Left lung (tissue), 10 donors: ENCODE data around the gene NAV2. TPM values are rescaled to one million over a fixed set of nuclear protein-coding genes. Genes with fewer than 3 reads are reported as not detected.
A peak's percentile ranks its signal among the peaks of the same experiment; 100 is the strongest.

ENCODE experiments used
- ATAC-seq: fragments of 200-7000 bp; cut with Tn5 transposase; one replicate; pipeline ENCODE4 v1.9.1; 2020; ENCODE audit warnings: moderate library complexity
- DNase-seq, 4 donors: peaks; one replicate each; pipeline ENCODE4 v3.0.0-alpha.2; 2013 to 2020
- H3K27ac ChIP-seq, 2 donors: fragments of 200-600 bp; sonication (generic) in 1 of 2; one replicate each; pipeline versions ENCODE4 v1.5.0 to v1.8.0; 2020 to 2021
- H3K27me3 ChIP-seq, 2 donors: fragments of 200-600 bp; sonication (generic) in 1 of 2; one replicate each; pipeline versions ENCODE4 v1.5.0 to v1.8.0; 2020 to 2021
- H3K36me3 ChIP-seq, 2 donors: fragments of 200-600 bp; sonication (generic) in 1 of 2; one replicate each; pipeline versions ENCODE4 v1.5.0 to v1.8.0; 2020 to 2021
- H3K4me1 ChIP-seq, 2 donors: fragments of 200-600 bp; one replicate each; pipeline ENCODE4 v1.8.0; 2021
- H3K4me3 ChIP-seq, 2 donors: fragments of 200-600 bp; sonication (generic) in 1 of 2; one replicate each; pipeline versions ENCODE4 v1.5.0 to v1.8.0; 2020 to 2021; ENCODE audit warnings: mild to moderate bottlenecking in 1 of 2
- H3K9me3 ChIP-seq, 2 donors: fragments of 200-600 bp; sonication (generic) in 1 of 2; one replicate each; pipeline versions ENCODE4 v1.5.0 to v1.8.0; 2020 to 2021
- CTCF ChIP-seq, 2 donors: fragments of 200-600 bp; sonication (generic) in 1 of 2; IDR thresholded peaks; one replicate each; pipeline versions ENCODE4 v1.5.0 to v1.8.0; 2021; ENCODE audit warnings: antibody characterized with exemption in 2 of 2
- intact Hi-C, 2 donors: fragments of 100-400 bp; cut with DNase I; formaldehyde crosslinking; loops; one replicate each; pipeline versions ENCODE4 v1.11.2 to v1.14.2; 2022
- polyA plus RNA-seq, 6 donors: library from polyadenylated mRNA; unstranded; fragments of 120-200 nt; gene quantifications; one replicate each; pipeline ENCODE4 v1.2.1, GENCODE V29; 2013; ENCODE audit not compliant: insufficient read length in 6 of 6
- total RNA-seq, 2 donors: library from RNA; stranded (reverse); fragmentation: NEBNext Ultra II Directional; extraction: Animal tissue kit (Norgen Biotek cat#: 25700); gene quantifications; one replicate each; pipeline ENCODE4 v1.2.1, GENCODE V29; 2021
- donor health status: DM: no; HTN: yes; CAD: no.
- donor health status: DM: no; HTN: no; CAD: no.

The NAV2 gene
- total and polyA plus RNA-seq, 8 donors, result 18.0 to 59.9 (median 23.1) TPM

- no peak for DNase-seq
- TF ChIP-seq CTCF (IDR thresholded peaks at IDR 0.05), result no peak
- Histone ChIP-seq H3K27me3 (no peaks in the 10 kb centered on the region), H3K27ac (no peak overlapping the region), H3K36me3 (peaks cover 0 to 13% of the 10 kb centered on the region in 2 donors), H3K4me3 (no peak overlapping the region), H3K9me3 (no peaks in the 10 kb centered on the region), H3K4me1 (no peaks in the 10 kb centered on the region)
- no peak for ATAC-seq
- intact Hi-C loops, result no loop called here
These were observed 221.3 kb downstream of the NAV2 start for GRCh38 chr11:19933801-19934488.

DNA sequence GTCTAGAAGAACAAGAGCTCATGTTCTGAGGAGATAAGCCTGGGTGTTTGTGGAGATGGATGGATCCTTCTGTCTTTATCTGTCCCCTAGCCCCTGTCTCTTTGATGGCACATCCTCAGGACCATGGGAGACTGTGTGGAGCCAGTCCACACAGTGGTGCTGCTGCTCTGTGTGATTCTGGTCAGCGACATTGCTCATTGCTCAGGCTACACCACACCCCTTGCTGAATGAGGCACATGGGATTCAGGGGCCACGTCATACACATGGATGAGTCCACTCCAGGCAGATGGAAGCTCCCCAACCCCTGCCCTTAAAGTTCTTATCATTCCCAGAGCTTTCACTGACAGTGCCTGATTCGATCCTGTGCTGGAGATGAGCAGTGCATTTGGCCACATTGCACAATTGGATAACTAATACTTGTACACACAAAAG lies 222.2 kb downstream of the NAV2 start:
- Histone ChIP-seq H3K4me1 (no peaks in the 10 kb centered on the region), H3K27ac (no peak overlapping the region), H3K27me3 (no peaks in the 10 kb centered on the region), H3K9me3 (no peaks in the 10 kb centered on the region), H3K36me3 (peaks cover 0 to 13% of the 10 kb centered on the region in 2 donors), H3K4me3 (no peak overlapping the region)
- TF ChIP-seq CTCF (IDR thresholded peaks at IDR 0.05), result no peak
- ATAC-seq (peak; percentile 27), DNase-seq (no peak)
- intact Hi-C loops, result no loop called here

- Histone ChIP-seq H3K4me1 (no peaks in the 10 kb centered on the region), H3K27me3 (no peaks in the 10 kb centered on the region), H3K9me3 (no peaks in the 10 kb centered on the region), H3K36me3 (peaks cover 0 to 13% of the 10 kb centered on the region in 2 donors), H3K27ac (no peak overlapping the region), H3K4me3 (no peak overlapping the region)
- intact Hi-C loops, result no loop called here
- ATAC-seq, result peak; percentile 32
- no peak for DNase-seq
- TF ChIP-seq CTCF (IDR thresholded peaks at IDR 0.05), result no peak
These were observed 222.9 kb downstream of the NAV2 start for GRCh38 chr11:19935507-19935906.

- Histone ChIP-seq H3K27ac (no peak overlapping the region), H3K36me3 (peaks cover 0 to 20% of the 10 kb centered on the region in 2 donors), H3K4me1 (no peaks in the 10 kb centered on the region), H3K27me3 (no peaks in the 10 kb centered on the region), H3K4me3 (no peak overlapping the region), H3K9me3 (no peaks in the 10 kb centered on the region)
- ATAC-seq (no peak), DNase-seq (no peak)
- intact Hi-C loops, result no loop called here
- TF ChIP-seq CTCF (IDR thresholded peaks at IDR 0.05), result no peak
These were observed 223.8 kb downstream of the NAV2 start for GRCh38 chr11:19936461-19936860.

DNA sequence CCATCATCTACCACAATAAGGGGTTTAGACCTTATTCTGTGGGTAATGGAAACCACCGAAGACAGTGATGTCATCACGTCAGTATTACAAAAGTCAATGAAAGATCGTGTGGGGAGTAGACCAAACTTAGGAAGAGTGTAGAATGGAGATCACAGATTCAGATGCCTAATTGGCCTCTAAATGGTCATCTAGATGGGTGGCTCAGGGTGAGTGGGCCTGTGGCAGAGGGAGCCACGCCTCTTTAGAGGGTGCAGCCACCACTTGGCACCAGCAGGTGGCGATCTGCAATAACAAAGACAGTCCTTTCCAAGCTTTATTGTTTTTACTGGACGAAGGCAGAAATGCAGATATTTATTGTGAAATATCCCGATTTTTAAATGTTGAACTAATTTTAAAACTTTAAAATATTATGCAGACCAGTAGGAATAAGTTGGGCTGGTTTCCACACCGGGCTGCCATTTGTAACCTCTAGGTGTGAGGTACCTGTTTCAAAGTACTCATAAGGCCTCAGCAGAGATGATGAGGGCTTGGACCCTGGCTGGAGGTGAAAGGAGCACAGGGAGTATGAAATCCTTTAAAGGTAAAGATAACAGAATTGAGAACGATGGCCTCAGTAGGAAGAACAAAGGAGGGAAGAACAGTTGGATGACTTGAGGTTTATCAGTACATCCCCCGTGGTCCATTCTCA lies 225.7 kb downstream of the NAV2 start:
- Histone ChIP-seq H3K9me3 (no peaks in the 10 kb centered on the region), H3K4me3 (no peak overlapping the region), H3K4me1 (no peaks in the 10 kb centered on the region), H3K27ac (no peak overlapping the region), H3K36me3 (peaks cover 0 to 15% of the 10 kb centered on the region in 2 donors), H3K27me3 (no peaks in the 10 kb centered on the region)
- intact Hi-C loops, result no loop called here
- DNase-seq, result peak in 1 of 4 donors; percentile 27
- peak; percentile 82 for ATAC-seq
- TF ChIP-seq CTCF (IDR thresholded peaks at IDR 0.05), result peak; percentile 77 to 82
